Breast epithelium (tissue), 4 donors: ENCODE results near the gene PPCDC. TPM values are rescaled to one million over a fixed set of nuclear protein-coding genes. Genes with fewer than 3 reads are reported as not detected.

Experiments used
- DNase-seq, 2 donors: peaks; one replicate each; pipeline ENCODE4 v3.0.0-alpha.2; 2019; ENCODE audit warnings: low spot score in 2 of 2
- H3K27ac ChIP-seq, 2 donors: fragments of 200-600 bp; sonication (generic) in 1 of 2; one replicate each; pipeline ENCODE4 v1.5.1; 2016 to 2019; ENCODE audit warnings: mild to moderate bottlenecking in 1 of 2
- H3K27me3 ChIP-seq, 2 donors: fragments of 200-600 bp; sonication (generic) in 1 of 2; one replicate each; pipeline versions ENCODE4 v1.5.1 to v1.6.0; 2017 to 2019; ENCODE audit warnings: control low read depth in 1 of 2, mild to moderate bottlenecking in 1 of 2
- H3K36me3 ChIP-seq: fragments of 200-600 bp; one replicate; pipeline ENCODE4 v1.5.1; 2019
- H3K4me1 ChIP-seq, 2 donors: fragments of 200-600 bp; sonication (generic); one replicate each; pipeline ENCODE4 v1.5.1; 2016 to 2019; ENCODE audit warnings: control low read depth in 1 of 2
- H3K4me3 ChIP-seq, 3 donors: fragments of 200-600 bp; sonication (generic); 1 replicate in 2 of 3; 2 replicates in 1 of 3; pipeline ENCODE4 v1.5.1; 2016 to 2019; ENCODE audit warnings: mild to moderate bottlenecking in 3 of 3, moderate library complexity in 2 of 3
- H3K9me3 ChIP-seq, 2 donors: fragments of 200-600 bp; sonication (generic) in 1 of 2; one replicate each; pipeline ENCODE4 v1.5.1; 2016 to 2019; ENCODE audit warnings: control low read depth in 1 of 2
- POLR2A ChIP-seq: fragments of 450-650 bp; IDR thresholded peaks from one replicate; pipeline ENCODE4 v1.6.1; 2016; ENCODE audit warnings: antibody characterized with exemption, mild to moderate bottlenecking, moderate library complexity
- POLR2AphosphoS5 ChIP-seq, 3 donors: sonication (generic); formaldehyde crosslinking; IDR thresholded peaks; one replicate each; pipeline ENCODE4 v1.6.1; 2017; ENCODE audit warnings: antibody characterized with exemption in 3 of 3
- intact Hi-C: fragments of 100-400 bp; cut with DNase I; formaldehyde crosslinking; loops from one replicate; pipeline ENCODE4 v1.15.1; 2023; ENCODE audit warnings: low total_unique reads
- total RNA-seq, 3 donors: library from RNA; depleted of rRNA; stranded (reverse); fragments of >200 nt; gene quantifications; one replicate each; pipeline ENCODE4 v1.1.0, GENCODE V29; 2016
- TF ChIP-seq, protein P1 (sequence below), 3 donors: fragments of 450-650 bp; IDR thresholded peaks; one replicate each; pipeline ENCODE4 v1.5.1; 2016 to 2017; ENCODE audit warnings: antibody characterized with exemption in 3 of 3, mild to moderate bottlenecking in 3 of 3, moderate library complexity in 3 of 3

PPCDC gene
- total RNA-seq, 3 donors from 2014 or later: 17.3 to 19.0 (median 18.9) TPM

DNA sequence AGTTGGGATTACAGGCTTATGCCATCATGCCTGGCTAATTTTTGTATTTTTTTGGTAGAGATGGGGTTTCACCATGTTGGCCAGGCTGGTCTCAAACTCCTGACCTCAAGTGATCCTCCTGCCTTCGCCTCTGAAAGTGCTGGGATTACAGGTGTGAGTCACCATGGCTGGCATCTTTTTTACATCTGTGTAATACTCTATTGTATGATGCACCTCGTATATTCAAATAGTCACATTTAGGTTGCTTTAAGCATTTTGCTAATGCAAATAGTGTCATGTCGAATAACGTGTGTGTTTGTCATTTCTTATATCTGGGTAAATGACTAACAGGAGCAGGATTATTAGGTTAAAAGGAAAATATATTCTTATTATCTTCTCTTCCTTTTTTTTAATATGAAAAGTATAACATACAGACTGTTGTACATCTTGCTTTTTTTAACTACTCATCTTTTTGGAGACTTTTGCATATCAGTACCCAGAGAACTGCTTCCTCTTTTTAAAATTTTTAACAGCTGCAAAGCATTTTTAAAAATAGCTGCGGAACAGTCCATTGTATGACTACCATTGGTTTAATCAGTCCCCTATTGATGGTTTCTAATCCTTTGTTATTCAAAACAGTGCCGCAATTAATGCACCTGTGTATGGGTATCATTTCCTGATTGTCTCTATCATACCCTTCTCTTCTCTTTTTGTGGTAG lies 14.6 kb upstream of the PPCDC start:
- DNase-seq: no peak
- Histone ChIP-seq H3K27me3 (no peaks in the 10 kb centered on the region), H3K9me3 (no peaks in the 10 kb centered on the region), H3K4me1 (no peaks in the 10 kb centered on the region), H3K27ac (no peak overlapping the region), H3K36me3 (no peaks in the 10 kb centered on the region), H3K4me3 (no peak overlapping the region)
- TF ChIP-seq, protein P1, sequence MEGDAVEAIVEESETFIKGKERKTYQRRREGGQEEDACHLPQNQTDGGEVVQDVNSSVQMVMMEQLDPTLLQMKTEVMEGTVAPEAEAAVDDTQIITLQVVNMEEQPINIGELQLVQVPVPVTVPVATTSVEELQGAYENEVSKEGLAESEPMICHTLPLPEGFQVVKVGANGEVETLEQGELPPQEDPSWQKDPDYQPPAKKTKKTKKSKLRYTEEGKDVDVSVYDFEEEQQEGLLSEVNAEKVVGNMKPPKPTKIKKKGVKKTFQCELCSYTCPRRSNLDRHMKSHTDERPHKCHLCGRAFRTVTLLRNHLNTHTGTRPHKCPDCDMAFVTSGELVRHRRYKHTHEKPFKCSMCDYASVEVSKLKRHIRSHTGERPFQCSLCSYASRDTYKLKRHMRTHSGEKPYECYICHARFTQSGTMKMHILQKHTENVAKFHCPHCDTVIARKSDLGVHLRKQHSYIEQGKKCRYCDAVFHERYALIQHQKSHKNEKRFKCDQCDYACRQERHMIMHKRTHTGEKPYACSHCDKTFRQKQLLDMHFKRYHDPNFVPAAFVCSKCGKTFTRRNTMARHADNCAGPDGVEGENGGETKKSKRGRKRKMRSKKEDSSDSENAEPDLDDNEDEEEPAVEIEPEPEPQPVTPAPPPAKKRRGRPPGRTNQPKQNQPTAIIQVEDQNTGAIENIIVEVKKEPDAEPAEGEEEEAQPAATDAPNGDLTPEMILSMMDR (IDR thresholded peaks at IDR 0.05): no peak
- TF ChIP-seq POLR2A: no peak
- no peak for TF ChIP-seq POLR2AphosphoS5 (IDR thresholded peaks at IDR 0.05)
- intact Hi-C loops: no loop called here

DNA sequence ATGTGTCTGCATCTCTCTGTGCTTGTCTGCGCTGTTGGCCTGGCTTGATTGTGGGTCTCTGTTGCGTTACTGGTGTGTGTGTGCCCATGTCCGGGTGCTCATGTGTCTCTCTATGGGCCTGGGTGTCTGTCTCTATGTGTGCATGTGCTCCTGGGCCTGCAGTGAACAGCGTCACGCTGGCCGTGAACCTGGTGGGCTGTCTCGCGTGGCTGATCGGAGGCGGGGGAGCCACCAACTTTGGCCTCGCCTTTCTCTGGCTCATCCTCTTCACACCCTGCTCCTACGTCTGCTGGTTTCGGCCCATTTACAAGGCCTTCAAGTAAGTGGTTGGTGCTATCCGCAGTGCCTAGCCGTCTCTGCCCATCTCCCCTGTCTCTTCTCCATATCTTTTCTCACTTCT lies 7.0 kb upstream of the PPCDC start:
- H3K4me3 ChIP-seq: no peak overlapping the region
- H3K36me3 ChIP-seq: no peaks in the 10 kb centered on the region
- H3K4me1 ChIP-seq: no peaks in the 10 kb centered on the region
- TF ChIP-seq, protein P1 (IDR thresholded peaks at IDR 0.05): no peak
- intact Hi-C loops: no loop called here
- H3K27me3 ChIP-seq: no peaks in the 10 kb centered on the region
- DNase-seq: no peak
- H3K9me3 ChIP-seq: no peaks in the 10 kb centered on the region
- no peak overlapping the region for H3K27ac ChIP-seq

DNA sequence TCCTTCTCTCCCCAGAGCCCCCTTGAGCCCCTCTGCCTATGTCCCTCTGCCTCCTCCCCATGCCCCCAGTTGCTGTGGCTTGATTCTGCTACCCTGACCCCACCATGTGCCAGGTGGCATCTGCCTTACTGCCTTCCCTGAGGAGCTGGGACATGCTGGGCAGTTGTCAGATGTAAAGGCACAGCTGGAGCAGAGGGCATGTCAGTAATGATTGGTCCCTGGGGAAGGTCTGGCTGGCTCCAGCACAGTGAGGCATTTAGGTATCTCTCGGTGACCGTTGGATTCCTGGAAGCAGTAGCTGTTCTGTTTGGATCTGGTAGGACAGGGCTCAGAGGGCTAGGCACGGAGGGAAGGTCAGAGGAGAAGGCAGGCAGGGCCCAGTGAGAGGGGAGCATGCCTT lies 3.5 kb upstream of the PPCDC start:
- no peak overlapping the region for H3K27ac ChIP-seq
- H3K4me3 ChIP-seq: no peak overlapping the region
- no peak for DNase-seq
- no peaks in the 10 kb centered on the region for H3K27me3 ChIP-seq
- peaks cover 0 to 2% of the 10 kb centered on the region in 2 donors for H3K4me1 ChIP-seq
- H3K9me3 ChIP-seq: no peaks in the 10 kb centered on the region
- no peak for TF ChIP-seq POLR2AphosphoS5 (IDR thresholded peaks at IDR 0.05)
- no peak for TF ChIP-seq POLR2A
- TF ChIP-seq, protein P1 (IDR thresholded peaks at IDR 0.05): no peak
- intact Hi-C loops: loop anchor here (5.0 kb wide), 1 partner anchor 423 kb away; no protein-coding TSS in a partner anchor
- H3K36me3 ChIP-seq: no peaks in the 10 kb centered on the region

DNA sequence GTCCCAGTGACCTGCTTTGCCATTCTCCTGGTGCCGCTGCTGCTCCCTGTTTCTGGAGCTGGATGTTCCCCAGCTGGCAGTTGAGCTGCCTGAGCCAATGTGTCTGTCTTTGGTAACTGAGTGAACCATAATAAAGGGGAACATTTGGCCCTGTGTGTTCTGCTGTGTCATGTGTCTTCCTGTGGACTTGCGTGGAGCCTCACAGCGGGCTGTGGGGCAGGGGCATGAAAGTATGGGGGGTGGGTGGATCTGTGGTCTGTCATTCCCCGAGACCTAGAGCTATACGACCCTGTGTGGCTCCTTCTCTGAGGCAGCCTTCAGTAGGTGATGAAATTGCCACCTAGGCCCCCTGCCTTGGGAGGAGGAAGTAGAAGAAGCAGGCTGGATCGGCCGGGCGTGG lies 2.0 kb upstream of the PPCDC start:
- Histone ChIP-seq H3K27me3 (no peaks in the 10 kb centered on the region), H3K9me3 (no peaks in the 10 kb centered on the region), H3K4me1 (peaks cover 0 to 5% of the 10 kb centered on the region in 2 donors), H3K4me3 (no peak overlapping the region), H3K27ac (no peak overlapping the region), H3K36me3 (no peaks in the 10 kb centered on the region)
- intact Hi-C loops: loop anchor here (5.0 kb wide), 1 partner anchor 424 kb away; no protein-coding TSS in a partner anchor
- no peak for DNase-seq
- TF ChIP-seq, protein P1 (IDR thresholded peaks at IDR 0.05): no peak
- no peak for TF ChIP-seq POLR2A
- TF ChIP-seq POLR2AphosphoS5 (IDR thresholded peaks at IDR 0.05): no peak

DNA sequence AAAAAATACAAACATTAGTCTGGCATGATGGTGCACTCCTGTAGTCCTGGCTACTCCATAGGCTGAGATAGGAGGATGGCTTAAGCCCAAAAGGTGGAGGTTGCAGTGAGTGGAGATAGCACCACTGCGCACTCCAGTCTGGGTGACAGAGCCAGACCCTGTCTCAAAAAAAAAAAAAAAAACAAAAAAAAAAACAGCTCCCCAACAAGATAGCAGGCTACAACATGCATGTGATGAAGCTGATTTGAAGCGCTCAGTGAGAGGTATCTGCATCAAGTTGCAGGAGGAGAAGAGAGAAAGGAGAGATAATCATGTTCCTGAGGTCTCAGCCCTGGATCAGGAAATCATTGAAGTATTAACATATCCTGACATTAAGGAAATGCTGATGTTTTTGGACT lies 608 bp upstream of the PPCDC start:
- H3K27me3 ChIP-seq: no peaks in the 10 kb centered on the region
- no peak overlapping the region for H3K27ac ChIP-seq
- H3K9me3 ChIP-seq: no peaks in the 10 kb centered on the region
- H3K4me3 ChIP-seq: no peak overlapping the region
- TF ChIP-seq POLR2A (no peak), POLR2AphosphoS5 (IDR thresholded peaks at IDR 0.05) (no peak)
- TF ChIP-seq, protein P1 (IDR thresholded peaks at IDR 0.05): no peak
- no peaks in the 10 kb centered on the region for H3K36me3 ChIP-seq
- no peak for DNase-seq
- intact Hi-C loops: loop anchor here (5.0 kb wide), 1 partner anchor 425 kb away; no protein-coding TSS in a partner anchor
- H3K4me1 ChIP-seq: peaks cover 0 to 5% of the 10 kb centered on the region in 2 donors
